ENCODE measurements around the gene MAD1L1.

The MAD1L1 gene

DNA sequence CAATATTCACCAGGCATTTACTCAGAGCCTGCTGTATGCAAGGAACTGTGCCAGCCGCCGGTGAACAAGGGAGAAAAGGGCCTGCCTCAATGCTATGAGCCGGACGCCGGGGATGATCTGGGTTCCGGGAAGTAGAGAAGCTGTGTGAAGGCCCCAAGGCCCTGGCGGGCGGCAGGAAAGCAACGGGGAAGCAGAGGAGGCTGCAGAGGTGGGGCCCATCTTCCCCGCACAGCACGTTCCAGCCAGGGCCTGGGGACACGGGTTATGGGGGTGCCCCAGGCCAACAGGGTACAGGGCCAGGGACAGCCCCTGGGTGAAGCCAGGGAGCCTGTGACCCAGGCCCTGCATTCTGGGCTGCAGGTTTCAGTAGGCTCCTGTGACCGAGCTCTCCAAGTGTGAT, 179.3 kb downstream of the MAD1L1 start:
- DNase-seq = no peak

DNA sequence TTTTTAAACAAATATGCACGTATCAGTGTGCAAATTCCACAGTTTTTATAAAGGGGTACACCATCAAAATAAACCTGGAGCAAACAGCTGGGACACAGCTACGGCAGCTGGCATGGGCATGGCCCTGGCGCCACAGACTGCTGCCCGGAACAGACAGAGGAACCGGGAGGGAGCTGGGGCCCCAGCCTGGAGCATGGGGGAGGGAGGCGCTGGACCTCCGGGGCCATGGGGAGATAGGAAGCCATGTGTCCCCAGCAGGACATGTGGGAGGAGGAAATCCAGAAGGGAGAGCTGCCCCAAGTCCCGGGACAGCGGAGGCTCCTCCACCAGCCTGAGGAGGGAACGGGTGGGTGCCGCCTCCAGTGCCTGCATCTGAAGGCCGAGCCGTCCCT, 180.1 kb downstream of the MAD1L1 start:
- no peak for DNase-seq

DNA sequence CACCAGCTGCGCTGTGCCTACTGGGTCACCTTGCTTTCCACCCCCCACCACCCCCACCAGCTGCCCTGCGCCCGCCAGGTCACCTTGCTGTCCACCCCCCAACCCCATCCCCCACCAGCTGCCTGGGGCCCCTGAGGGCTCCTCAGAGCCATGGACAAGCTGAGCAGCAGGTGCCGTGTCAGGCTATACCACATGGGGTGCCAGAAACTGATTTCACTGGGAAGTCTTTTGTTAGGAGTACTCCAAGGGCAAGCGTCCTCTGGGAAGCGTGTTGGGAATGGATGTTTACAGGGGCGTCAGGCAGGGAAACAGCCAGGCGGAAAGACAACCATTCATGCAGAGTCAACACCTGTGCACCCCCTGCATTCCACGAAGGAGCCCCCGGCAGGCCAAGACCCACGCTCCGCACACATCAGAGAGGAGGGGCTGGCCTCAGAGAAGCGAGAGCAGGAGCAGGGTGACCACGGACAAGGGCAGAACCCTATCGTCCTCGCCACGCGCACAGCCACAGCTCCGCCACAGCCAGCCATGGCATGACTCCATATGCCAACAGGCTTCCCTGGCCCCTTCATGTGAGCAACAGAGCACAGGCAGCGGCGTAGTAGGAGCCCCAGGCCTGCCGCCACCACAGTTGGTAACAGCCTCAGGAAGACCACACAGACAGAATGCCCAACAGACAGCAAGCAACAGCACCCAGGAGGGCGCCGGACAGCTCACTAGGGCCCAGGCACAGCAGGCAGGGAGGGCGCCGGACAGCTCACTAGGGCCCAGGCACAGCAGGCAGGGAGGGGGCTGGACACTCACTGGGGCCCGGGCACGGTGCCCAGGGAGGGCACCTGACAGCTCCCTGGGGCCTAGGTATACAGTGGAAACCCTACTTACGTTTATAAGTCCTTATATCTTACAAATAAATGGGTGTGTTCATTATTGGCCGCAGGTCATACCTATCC, 180.8 kb downstream of the MAD1L1 start:
- DNase-seq = no peak

DNA sequence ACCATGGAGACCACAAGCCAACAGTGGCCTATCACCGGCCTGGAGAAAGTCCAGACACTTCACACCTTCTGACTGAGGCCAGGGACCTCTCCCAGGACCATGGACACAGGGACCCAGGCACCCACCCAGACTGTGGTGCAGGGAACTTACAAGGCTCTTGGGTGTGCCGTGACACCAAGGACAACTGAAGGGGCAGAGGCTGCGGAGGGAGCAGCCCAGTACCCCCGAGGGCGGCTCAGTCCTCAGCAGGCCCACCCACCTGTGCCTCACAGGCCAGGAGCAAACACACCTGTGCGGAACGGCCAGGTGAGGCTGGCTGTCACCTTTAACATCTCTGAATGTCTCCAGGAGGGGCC, 182.3 kb downstream of the MAD1L1 start:
- DNase-seq = no peak

DNA sequence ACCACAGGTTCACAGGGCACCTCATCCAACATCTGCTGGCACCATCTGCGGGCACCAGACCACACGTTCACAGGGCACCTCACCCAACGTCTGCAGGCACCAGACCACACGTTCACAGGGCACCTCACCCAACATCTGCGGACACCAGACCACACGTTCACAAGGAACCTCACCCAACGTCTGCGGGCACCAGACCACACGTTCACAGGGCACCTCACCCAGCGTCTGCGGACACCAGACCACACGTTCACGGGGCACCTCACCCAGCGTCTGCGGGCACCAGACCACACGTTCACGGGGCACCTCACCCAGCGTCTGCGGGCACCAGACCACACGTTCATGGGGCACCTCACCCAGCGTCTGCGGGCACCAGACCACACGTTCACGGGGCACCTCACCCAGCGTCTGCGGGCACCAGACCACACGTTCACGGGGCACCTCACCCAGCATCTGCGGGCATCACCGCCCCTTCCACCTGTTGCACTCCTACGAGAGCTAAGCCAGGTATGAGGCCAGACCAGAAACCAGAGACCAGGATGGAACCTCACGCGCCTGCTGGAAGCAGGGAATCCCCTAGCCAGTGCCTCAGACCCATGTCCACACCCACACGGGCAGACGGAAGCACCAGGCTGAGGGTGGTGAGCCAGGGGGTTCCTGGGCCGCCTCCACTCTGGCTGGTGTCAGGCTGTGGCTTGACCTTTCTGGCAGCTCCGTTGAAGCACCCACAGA, 182.8 kb downstream of the MAD1L1 start:
- no peak for DNase-seq

DNA sequence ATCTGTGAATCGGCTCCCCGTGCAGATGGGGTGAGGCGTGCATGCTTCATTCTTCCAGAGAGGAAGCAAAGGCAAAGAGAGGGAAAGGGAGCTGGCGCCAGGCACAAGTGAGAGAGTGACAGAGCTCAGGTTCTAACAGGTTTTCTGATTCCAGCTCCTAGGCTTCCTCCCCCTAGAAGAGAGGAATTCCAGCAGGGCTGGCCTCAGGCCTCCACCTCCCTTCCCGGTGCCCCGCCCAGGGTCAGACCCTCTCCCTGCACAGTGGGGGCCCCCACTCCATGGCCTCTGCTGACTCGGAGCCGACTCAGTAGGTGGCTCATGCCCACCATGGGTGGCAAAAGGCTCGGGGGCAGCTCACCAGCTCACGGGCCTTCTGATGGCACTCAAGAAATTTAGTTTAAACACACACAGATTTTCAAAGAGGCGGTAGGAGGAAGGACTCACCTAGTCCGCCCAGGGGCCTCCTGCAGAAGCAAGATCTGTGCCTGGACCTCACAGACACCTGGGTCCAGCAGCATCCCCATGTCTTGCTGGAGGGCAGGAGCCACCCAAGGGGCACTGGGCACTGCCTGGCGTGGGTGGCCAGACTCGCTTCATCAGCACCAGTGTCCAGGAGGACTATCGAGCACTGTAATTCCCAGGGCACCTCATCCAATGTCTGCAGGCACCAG, 183.5 kb downstream of the MAD1L1 start:
- no peak for DNase-seq

DNA sequence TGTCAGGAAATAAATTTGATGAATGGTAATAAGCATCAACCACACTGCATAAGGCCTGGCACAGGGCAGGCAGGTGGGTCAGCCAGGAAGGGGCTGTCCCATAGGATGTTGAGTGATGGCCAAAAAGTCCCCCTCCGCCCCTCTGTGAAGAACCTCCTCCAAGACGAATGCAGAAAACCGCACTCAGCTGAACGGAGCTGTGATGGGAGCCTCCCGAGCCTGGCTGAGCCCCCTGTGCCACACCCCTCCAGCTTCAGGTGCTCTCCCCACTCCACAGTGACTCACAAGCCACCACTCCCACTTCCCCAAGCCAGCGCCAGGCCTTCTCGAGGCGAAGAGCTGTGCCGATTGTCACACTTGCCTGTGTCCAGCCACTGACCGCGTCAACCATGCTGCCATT, 184.2 kb downstream of the MAD1L1 start:
- DNase-seq = no peak

DNA sequence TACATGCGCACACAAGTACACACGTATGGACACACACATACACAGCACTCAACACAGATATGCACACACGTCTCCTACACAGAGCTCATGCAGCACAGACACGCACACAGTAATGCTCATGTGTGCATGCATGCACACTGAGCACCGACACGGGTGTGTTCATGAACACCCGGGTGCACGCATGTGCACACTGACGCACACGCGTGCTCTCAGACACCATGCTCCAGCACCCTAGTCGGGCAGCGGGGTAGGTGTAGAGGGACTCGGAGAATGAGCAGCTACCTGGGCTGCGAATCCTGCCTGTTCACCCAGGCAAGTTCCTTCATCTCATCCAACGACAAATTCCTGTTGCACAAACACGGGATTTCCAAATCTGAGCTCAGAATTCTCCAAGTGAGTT, 184.7 kb downstream of the MAD1L1 start:
- DNase-seq = no peak

DNA sequence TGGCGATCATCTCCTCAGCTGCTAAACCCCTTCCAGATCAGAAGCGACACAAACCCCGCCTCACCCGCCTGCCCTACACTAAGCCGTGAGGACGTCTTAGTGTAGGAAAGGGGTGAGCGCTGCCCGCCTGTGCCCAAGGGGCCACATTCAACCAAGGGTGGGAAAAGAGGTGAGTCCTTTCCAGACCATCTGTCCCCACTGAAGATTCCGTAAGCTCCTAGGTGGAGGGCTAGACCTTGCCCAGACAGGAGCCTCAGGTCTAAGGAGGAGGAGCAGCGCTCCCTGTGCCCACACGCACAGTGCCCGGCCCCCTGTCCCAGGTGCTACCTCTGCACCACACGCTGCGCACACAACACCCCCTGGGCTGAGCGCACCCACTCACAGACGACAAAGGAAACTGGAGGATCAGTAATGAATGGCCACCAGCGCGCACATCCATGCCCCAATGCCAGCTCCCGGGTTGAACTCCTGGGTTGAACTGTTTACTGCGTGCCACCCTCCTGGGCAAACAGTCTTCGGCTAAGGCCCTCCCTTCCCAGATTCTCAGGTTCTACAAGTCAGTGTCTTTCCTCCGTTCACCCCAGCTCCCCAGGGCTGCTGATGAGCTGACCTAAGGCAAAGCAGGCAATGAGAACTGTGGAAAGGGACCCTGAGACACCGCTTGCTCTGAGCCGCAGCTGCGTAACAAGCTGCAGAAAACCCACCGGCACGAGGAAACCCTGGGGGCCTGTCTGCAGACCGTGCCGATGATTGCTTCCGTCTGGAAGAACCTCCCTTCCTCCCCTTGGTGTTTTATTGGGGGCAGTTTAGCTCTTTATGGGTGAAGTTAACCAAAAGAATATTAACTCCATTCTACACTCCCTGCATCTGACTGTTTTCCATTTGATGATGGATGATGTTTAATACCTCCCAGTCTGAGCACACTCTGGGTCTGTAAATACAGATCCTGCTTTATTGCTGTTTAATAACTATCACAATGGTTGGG, 185.9 kb downstream of the MAD1L1 start:
- DNase-seq = no peak

DNA sequence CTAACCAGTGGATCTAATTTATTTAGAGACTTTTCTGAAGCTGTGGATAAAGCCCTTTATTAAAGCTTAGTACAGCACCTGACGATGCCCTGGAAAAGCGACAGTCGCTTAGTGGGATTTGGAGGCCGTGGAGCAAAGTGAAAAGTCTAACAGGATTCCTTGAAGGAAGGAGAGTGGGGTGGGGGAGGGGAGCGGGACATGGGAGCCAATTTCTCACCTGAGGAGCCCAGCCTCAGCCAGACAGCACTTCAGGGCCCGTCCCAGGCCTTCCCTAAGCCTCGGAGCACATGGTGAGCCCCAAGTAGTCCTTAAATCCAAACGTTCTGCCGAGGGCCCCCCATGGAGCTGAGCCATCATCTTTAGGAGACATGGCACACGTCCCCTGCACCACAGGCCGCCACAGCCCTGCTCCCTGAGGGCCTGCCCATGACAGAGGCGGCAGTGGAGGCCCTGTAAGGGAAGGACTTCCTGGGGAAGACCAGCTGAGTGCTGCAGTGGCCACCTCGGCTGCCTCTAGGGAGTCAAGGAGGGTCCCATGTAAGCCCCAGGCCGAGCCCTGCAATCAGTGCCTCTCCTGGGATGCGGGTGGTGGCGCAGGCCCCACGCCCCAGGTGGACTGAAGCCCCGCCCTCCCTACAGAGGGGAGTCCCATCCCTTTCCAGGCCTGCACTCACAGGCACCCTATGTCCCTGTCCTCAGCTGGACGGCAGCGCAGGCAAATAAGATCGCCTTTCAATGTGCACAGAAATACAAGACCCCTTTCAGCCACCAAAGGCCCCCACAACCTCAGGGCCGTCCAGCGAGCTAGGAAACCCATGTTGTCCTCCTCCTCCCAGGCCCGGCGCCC, 187.0 kb downstream of the MAD1L1 start:
- no peak for DNase-seq

DNA sequence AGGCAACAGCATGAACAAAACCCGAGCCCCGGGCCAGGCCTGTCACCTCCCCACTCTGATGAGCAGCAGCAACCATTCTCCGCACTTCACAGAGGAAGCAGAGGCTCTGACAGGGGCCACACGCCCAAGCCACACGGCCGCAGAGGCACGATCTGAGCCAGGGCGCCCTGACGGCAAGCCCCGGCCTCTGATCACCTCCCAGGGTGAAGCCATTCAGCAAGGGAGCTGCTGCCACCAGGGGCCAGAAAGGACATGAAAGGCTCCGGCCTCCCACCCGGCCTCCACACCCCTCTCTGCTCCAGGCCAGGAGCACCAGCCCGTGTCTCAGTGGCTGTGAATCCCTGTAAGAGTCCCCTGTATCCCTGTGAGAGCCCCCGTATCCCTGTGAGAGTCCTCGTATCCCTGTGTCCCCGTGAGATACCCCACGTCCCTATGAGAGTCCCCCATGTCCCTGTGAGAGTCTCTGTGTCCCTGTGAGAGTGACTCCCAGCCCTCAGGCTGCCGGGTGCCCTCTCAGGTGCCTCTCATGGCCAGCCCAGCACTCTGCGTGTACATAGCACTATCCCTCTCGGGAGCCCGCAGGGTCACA, 187.8 kb downstream of the MAD1L1 start:
- no peak for DNase-seq

DNA sequence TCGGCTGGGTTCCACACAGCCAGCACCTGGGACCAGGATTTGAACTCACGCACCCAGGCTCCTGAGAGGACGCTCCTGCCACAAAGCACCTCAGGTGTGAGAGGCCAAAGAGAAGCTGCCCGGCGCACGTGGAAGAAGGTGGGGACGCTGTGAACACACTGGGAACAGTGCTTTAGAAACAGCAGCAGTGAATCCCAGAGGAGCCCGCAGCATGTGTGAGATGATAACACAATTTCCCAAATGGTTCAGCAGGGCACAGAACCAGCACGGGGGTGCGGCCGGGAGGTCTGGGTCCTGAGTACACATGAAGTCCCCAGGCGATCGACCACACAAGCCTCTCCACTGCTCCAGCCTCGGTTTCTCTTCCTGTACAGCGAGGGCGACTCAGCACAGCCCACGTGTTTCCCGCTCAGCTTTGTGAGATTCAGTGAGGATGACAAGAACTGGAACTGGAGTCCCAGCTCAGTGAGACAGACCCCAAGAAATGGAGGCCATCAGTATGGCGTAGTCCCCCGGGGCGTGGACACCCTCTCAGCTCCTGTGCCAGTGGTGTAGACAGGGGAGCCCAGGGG, 188.3 kb downstream of the MAD1L1 start:
- no peak for DNase-seq

DNA sequence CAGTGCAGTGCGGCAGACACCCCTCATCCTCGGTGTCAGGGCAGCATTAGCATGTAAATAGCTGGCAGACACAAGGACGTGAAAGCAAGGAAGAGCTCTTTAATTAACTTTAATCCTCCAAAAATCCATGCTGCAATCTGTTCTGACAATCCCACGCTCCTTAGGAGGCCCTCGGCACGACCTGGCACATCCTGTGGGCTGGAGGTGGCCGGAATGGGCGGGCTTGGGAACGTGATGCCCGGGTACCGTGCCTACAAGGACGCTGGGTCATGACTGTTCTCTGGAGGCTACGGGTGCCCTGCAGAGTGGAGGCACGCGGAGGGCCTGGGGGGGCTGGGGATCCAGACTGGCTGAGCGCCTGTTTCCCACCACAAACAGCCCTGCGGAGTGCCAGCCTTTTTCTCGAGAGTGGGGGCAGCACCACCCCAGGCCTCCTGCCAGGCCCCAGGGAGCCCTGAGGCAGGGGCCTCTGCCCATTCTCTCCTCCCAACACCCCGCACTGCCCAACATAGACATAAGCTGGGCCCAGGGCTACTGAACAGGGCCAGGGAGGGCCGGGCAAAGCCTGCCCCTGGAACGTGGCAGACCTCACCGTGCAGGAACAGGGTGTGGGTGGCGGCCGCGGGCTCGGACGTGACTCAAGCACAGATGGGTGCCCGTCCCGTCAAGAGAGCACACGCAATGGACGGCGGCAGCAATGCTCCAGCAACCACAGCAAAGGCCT, 189.3 kb downstream of the MAD1L1 start:
- no peak for DNase-seq

DNA sequence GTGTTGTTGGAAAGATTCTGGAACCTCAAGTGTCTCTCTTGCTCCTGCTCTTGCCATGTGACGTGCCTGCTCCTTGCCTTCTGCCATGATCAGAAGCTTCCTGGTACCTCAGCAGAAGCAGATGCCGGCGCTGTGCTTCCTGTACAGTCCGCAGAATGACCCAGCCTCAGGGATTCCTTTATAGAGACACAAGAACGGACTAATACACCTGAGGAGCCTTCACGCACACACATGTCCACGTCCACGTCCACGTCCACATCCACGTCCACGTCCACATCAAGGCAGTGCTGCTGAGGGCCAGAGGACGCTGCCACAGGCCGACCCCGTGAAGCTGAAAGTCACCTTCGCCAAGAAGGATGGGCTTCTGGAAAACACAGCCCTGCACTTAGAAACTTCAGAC, 190.1 kb downstream of the MAD1L1 start:
- no peak for DNase-seq

DNA sequence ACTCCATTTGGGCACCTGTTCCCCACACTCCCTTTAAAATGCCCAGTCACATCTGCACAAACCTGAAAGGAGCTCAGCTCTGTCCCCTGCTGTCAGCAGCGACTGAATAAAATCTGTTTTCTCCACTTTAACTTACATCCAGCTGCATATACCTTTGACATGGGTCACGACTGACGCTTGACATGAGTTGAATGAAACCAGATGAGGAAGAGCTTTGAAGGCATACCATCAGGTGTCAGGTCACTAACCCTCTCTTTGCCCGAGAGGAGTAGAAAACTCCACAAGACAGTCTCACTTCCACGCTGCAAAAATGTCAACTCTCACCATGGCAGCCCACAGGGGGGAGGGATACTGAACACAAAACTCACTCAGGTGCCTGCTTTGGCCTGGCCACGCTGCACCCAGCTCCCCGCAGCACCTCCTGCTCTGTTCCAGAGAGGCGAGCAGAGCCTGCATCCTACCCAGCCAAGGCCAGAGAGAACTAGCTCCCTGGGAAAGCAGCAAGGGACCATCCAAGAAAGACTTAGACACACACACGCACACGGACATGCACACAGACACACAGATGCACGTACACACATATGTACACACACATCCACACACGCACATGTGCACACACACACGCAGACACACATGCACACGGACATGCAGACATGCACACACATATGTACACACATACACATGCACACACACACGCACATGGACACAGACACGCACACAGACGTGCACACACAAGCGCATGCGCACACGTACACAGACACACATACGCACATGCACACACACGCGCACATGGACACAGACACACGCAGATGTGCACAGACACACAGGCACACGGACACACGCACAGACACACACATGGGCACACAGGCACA, 191.0 kb downstream of the MAD1L1 start:
- DNase-seq = no peak

DNA sequence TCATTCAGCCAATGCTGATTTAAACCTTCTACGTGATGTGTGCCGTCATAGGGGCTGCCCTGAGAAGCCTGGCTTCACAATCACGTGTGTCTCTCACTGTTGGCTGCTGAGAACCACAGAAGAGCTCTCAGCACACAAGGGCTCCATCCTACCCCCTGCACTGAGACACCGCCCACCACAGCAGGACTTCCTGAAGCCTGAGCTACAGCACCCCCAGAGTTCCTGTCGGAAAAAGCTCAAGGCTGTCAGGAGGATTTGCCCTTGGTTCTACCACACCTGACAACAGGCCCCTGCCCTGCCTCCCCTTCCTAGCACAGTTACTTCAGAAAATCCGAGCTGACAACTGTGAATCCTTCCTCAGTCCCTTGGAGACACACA, 191.9 kb downstream of the MAD1L1 start:
- no peak for DNase-seq

DNA sequence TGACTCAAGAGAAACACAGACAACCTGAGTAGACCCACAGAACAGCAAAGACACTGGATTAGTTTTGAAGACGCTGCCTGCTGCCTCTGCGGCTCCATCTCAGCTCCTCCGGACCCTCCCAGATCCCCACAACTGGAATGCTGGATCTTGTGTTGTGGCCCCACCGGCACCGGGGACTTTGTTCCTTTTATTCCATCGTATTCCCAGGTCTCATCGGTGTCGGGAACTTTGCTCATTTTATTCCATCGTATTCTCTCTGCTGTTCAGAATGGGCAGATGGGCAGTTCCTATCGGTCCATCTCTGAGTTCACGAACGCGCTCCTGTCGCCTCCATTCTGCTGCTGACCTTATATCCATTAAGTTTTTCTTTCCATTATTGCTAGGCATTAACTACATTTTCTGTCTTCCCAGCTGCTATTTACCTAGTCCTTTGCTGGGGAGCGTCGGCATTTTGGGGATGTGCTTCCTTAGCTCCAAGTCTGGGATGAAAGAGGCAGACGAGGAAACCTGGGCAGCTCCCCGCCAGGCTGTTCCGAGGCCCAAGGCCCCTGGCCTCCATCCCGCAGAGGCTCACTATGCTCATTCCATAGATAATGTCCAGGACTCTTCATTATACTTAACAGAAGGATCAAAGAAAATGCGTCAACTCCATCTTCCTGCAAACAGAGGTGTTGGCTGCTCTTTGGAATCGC, 192.4 kb downstream of the MAD1L1 start:
- DNase-seq = no peak

DNA sequence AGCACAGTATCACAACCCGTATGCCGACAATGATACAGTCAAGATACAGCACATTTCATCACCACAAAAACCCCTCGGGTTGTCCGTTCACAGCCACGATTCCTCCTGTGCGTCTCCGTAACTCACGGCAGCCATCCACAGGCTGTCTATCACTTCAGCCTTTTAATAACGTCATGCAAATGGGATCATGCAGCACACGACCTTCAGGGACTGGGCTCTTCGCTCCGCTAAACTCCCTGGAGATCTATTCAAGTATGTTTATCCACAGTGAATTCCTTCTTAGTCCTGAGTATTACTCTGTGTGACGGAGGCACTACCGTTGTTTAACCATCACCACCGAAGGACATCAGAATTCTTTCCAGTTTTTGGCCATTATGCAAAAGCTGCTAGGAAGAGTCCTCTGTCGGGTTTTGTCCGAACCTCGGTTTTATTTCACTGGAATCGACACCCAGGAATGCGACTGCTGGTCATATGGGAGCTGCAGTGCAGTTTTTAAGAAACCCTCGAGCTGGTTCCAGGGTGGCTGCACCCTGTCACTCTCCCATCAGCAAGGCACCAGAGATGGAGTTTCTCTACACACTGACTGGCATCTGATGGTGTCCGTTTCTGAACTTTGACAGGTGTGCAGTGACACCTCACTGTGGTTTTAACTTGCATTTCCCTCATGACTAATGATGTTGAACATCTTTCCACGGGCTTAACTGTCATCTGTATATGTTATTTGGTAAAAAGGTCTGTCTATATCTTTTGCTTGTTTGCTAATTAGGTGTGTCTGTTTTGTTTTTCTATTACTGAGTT, 193.6 kb downstream of the MAD1L1 start:
- no peak for DNase-seq
